GM23338 (cell line): Measurements from ENCODE around the gene NSD1. TPM values are rescaled to one million over a fixed set of nuclear protein-coding genes. Genes with fewer than 3 reads are reported as not detected.

Source experiments
- ATAC-seq: fragments of 200-7000 bp; cut with Tn5 transposase; 3 replicates; pipeline ENCODE4 v1.9.1; 2020
- DNase-seq: peaks from one replicate; pipeline ENCODE4 v3.0.0-alpha.2; 2015; ENCODE audit warnings: low spot score
- H2AFZ ChIP-seq: fragments of 200-600 bp; sonication (generic); 2 replicates; pipeline ENCODE4 v1.8.0; 2016; ENCODE audit warnings: antibody characterized with exemption, mild to moderate bottlenecking, moderate library complexity
- H3F3A ChIP-seq: fragments of 200-600 bp; sonication (generic); replicated peaks from 2 replicates; pipeline ENCODE4 v1.8.0; 2017; ENCODE audit warnings: antibody characterized with exemption, mixed run types, low read depth
- H3K27ac ChIP-seq: fragments of 200-600 bp; sonication (generic); 2 replicates; pipeline ENCODE4 v1.6.1; 2016; ENCODE audit warnings: low read depth
- H3K27me3 ChIP-seq: fragments of 200-600 bp; sonication (generic); 2 replicates; pipeline ENCODE4 v1.8.0; 2016; ENCODE audit warnings: mild to moderate bottlenecking, mixed run types, moderate library complexity; ENCODE audit not compliant: insufficient read depth
- H3K36me3 ChIP-seq: fragments of 200-600 bp; sonication (generic); 2 replicates; pipeline ENCODE4 v1.8.0; 2016; ENCODE audit warnings: mild to moderate bottlenecking; ENCODE audit not compliant: insufficient read depth
- H3K4me1 ChIP-seq: fragments of 200-600 bp; sonication (generic); 2 replicates; pipeline ENCODE4 v1.8.0; 2016; ENCODE audit warnings: mild to moderate bottlenecking, moderate library complexity; ENCODE audit not compliant: insufficient read depth
- H3K4me2 ChIP-seq: fragments of 200-600 bp; sonication (generic); 2 replicates; pipeline ENCODE4 v1.7.1; 2017; ENCODE audit warnings: mixed run types
- H3K4me3 ChIP-seq: fragments of 200-600 bp; sonication (generic); 2 replicates; pipeline ENCODE4 v1.6.1; 2016; ENCODE audit warnings: mixed run types
- H3K79me2 ChIP-seq: fragments of 200-600 bp; sonication (generic); replicated peaks from 2 replicates; pipeline ENCODE4 v1.8.0; 2017; ENCODE audit warnings: mild to moderate bottlenecking; ENCODE audit not compliant: insufficient read depth
- H3K9me2 ChIP-seq: fragments of 200-600 bp; sonication (generic); 2 replicates; pipeline ENCODE4 v1.8.0; 2017; ENCODE audit not compliant: insufficient read depth
- H4K20me1 ChIP-seq: fragments of 200-600 bp; sonication (generic); replicated peaks from 2 replicates; pipeline ENCODE4 v1.8.0; 2017; ENCODE audit warnings: mild to moderate bottlenecking; ENCODE audit not compliant: insufficient read depth
- H3K27ac Mint-ChIP-seq: 2 replicates; pipeline ENCODE4 v1.8.0; 2020; ENCODE audit warnings: inconsistent platforms, mild to moderate bottlenecking, moderate library complexity, mixed read lengths
- H3K27me3 Mint-ChIP-seq: 3 replicates; pipeline ENCODE4 v1.8.0; 2022; ENCODE audit warnings: low read depth, mild to moderate bottlenecking, moderate library complexity, mixed read lengths, inconsistent platforms; ENCODE audit not compliant: insufficient read depth, poor library complexity
- H3K36me3 Mint-ChIP-seq: 3 replicates; pipeline ENCODE4 v1.8.0; 2021; ENCODE audit warnings: low read depth, mild to moderate bottlenecking, inconsistent platforms, moderate library complexity, mixed read lengths
- H3K4me1 Mint-ChIP-seq: 3 replicates; pipeline ENCODE4 v1.8.0; 2020; ENCODE audit warnings: mild to moderate bottlenecking, inconsistent platforms, mixed read lengths
- H3K4me3 Mint-ChIP-seq: 3 replicates; pipeline ENCODE4 v1.8.0; 2021; ENCODE audit warnings: moderate library complexity, mild to moderate bottlenecking, inconsistent platforms, mixed read lengths
- H3K9me3 Mint-ChIP-seq: 3 replicates; pipeline ENCODE4 v1.8.0; 2020; ENCODE audit warnings: moderate library complexity, mild to moderate bottlenecking, inconsistent platforms, mixed read lengths
- CREB1 ChIP-seq: fragments of 250-450 bp; sonication (Bioruptor Pico); IDR thresholded peaks from 2 replicates; pipeline ENCODE4 v1.5.0; 2020; ENCODE audit warnings: low read depth, mild to moderate bottlenecking, moderate library complexity
- EZH2 ChIP-seq: fragments of 200-600 bp; sonication (generic); IDR thresholded peaks from one replicate; pipeline ENCODE4 v1.8.0; 2017; ENCODE audit warnings: antibody characterized with exemption, mild to moderate bottlenecking, low read depth; ENCODE audit not compliant: unreplicated experiment
- EZH2phosphoT487 ChIP-seq: fragments of 200-600 bp; sonication (generic); IDR thresholded peaks from one replicate; pipeline ENCODE4 v1.8.1; 2018; ENCODE audit warnings: antibody characterized with exemption; ENCODE audit not compliant: unreplicated experiment
- JUNB ChIP-seq: IDR thresholded peaks from one replicate; pipeline ENCODE4 v1.6.1; 2016; ENCODE audit warnings: antibody characterized with exemption; ENCODE audit not compliant: unreplicated experiment
- POLR2AphosphoS5 ChIP-seq: IDR thresholded peaks from 2 replicates; pipeline ENCODE4 v1.6.1; 2016; ENCODE audit warnings: antibody characterized with exemption, low read depth
- STAT1 ChIP-seq: IDR thresholded peaks from one replicate; pipeline ENCODE4 v1.6.1; 2016; ENCODE audit warnings: antibody characterized with exemption; ENCODE audit not compliant: unreplicated experiment
- ZNF331 ChIP-seq: fragments of 250-450 bp; sonication (Bioruptor Pico); IDR thresholded peaks from 2 replicates; pipeline ENCODE4 v1.5.0; 2020; ENCODE audit warnings: low read depth, mild to moderate bottlenecking, moderate library complexity
- polyA plus RNA-seq: library from polyadenylated mRNA; unstranded; fragments of >200 nt; fragmentation: Nextera tagmentation; extraction: Ambion mirVana; gene quantifications from 2 replicates; pipeline ENCODE4 v1.2.1, GENCODE V29; 2016
- total RNA-seq: library from RNA; depleted of rRNA; stranded (reverse); fragments of >200 nt; shearing (Covaris generic); gene quantifications from 2 replicates; pipeline ENCODE4 v1.2.3, GENCODE V29; 2014
- TF ChIP-seq, protein P1 (sequence below), 2 experiments: fragments of 200-600 bp in 1 of 2; sonication (generic) in 1 of 2; conservative IDR thresholded peaks; 2 replicates each; pipeline versions ENCODE4 v1.5.1 to v1.6.1; 2016 to 2017; ENCODE audit warnings: antibody characterized with exemption in 2 of 2, low read depth in 2 of 2, mild to moderate bottlenecking in 2 of 2, moderate library complexity in 1 of 2
- TF ChIP-seq, protein P2 (sequence below): IDR thresholded peaks from one replicate; pipeline ENCODE4 v1.6.1; 2018; ENCODE audit warnings: antibody characterized with exemption; ENCODE audit not compliant: unreplicated experiment
- TF ChIP-seq, protein P3 (sequence below): IDR thresholded peaks from 2 replicates; pipeline ENCODE4 v1.6.1; 2016; ENCODE audit warnings: antibody characterized with exemption

Gene NSD1
- total and polyA plus RNA-seq, 2 experiments from 2014 or later: 96.4 to 106 TPM

DNA sequence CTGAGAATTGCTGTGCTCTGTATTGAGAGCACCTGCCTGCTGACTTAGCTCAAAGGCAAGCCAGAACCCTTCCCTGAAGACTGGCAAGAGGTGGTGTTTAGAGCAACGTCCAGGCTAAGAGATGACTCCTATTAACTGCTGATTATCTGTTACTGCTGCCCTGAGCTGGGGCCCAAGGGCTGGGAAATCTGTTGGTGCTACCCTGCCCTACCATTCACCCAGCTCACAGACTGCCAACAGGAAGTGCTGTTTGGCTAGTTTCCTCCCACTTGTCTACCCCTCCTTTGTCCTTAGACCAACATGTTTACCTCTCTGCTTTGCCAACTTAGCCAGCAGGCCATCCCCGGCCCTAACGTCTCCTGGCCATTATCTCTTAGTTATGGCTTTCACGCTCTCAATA lies 163.0 kb downstream of the NSD1 start:
- peak overlapping the region; percentile 57 for H3K27ac Mint-ChIP-seq
- ATAC-seq: no peak
- peaks cover 44% of the 10 kb centered on the region for H4K20me1 ChIP-seq
- H3K27ac ChIP-seq: peak overlapping the region; percentile 53
- no peak overlapping the region for H2AFZ ChIP-seq
- peaks cover 50% of the 10 kb centered on the region for H3K4me1 Mint-ChIP-seq
- no peak overlapping the region for H3K4me2 ChIP-seq
- H3F3A ChIP-seq: peaks cover 44% of the 10 kb centered on the region
- no peaks in the 10 kb centered on the region for H3K9me2 ChIP-seq
- H3K36me3 ChIP-seq: peaks cover 41% of the 10 kb centered on the region
- peaks cover 13% of the 10 kb centered on the region; the same call in 1 of the 2 replicates for H3K79me2 ChIP-seq
- no peak overlapping the region for H3K4me3 Mint-ChIP-seq
- H3K4me3 ChIP-seq: no peak overlapping the region
- peaks cover 31% of the 10 kb centered on the region for H3K4me1 ChIP-seq
- TF ChIP-seq STAT1 (no peak), JUNB (no peak)
- H3K27me3 Mint-ChIP-seq: peaks cover 33% of the 10 kb centered on the region
- no peak for DNase-seq
- no peaks in the 10 kb centered on the region for H3K27me3 ChIP-seq
- H3K9me3 Mint-ChIP-seq: no peaks in the 10 kb centered on the region; the same call in 2 of the 3 replicates
- H3K36me3 Mint-ChIP-seq: peaks cover 80% of the 10 kb centered on the region

DNA sequence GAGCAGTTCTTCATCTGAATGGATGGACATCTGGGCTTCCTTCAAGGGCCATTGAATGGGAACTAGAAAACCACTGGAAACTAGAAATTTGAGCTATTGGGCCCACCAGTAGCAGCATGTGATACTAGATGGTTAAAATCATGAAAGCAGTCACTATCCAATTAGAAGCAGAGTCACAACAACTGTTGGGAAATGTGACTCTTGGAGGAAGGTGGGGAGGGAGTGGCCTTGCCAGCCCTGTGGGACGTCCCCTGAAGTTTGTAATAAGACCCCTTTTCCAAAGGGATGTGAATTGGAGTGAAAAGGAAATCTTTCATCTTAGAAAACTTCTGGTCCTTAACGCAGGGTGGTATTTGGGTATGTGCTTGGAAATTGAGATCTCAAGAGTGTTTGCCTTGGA lies 164.3 kb downstream of the NSD1 start:
- Mint-ChIP-seq H3K36me3 (peaks cover 71% of the 10 kb centered on the region), H3K9me3 (no peaks in the 10 kb centered on the region; the same call in 2 of the 3 replicates), H3K4me1 (peaks cover 57% of the 10 kb centered on the region), H3K4me3 (no peak overlapping the region), H3K27ac (peak overlapping the region; percentile 48; the same call in 1 of the 2 replicates), H3K27me3 (peaks cover 39% of the 10 kb centered on the region)
- Histone ChIP-seq H3K36me3 (peaks cover 28% of the 10 kb centered on the region), H3F3A (peaks cover 46% of the 10 kb centered on the region), H3K4me3 (no peak overlapping the region), H3K4me1 (peaks cover 31% of the 10 kb centered on the region), H3K79me2 (peaks cover 4% of the 10 kb centered on the region; the same call in 1 of the 2 replicates), H3K27ac (peak overlapping the region; percentile 93; the same call in 1 of the 2 replicates), H3K4me2 (no peak overlapping the region), H3K27me3 (no peaks in the 10 kb centered on the region), H2AFZ (no peak overlapping the region), H4K20me1 (peaks cover 39% of the 10 kb centered on the region), H3K9me2 (no peaks in the 10 kb centered on the region)
- peak; percentile 53 for DNase-seq
- ATAC-seq: no peak
- no peak for TF ChIP-seq ZNF331
- TF ChIP-seq, protein P1, sequence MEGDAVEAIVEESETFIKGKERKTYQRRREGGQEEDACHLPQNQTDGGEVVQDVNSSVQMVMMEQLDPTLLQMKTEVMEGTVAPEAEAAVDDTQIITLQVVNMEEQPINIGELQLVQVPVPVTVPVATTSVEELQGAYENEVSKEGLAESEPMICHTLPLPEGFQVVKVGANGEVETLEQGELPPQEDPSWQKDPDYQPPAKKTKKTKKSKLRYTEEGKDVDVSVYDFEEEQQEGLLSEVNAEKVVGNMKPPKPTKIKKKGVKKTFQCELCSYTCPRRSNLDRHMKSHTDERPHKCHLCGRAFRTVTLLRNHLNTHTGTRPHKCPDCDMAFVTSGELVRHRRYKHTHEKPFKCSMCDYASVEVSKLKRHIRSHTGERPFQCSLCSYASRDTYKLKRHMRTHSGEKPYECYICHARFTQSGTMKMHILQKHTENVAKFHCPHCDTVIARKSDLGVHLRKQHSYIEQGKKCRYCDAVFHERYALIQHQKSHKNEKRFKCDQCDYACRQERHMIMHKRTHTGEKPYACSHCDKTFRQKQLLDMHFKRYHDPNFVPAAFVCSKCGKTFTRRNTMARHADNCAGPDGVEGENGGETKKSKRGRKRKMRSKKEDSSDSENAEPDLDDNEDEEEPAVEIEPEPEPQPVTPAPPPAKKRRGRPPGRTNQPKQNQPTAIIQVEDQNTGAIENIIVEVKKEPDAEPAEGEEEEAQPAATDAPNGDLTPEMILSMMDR (conservative IDR thresholded peaks at IDR 0.05; ENCODE audit: low read depth in 2 of 2): no peak
- TF ChIP-seq, protein P2, sequence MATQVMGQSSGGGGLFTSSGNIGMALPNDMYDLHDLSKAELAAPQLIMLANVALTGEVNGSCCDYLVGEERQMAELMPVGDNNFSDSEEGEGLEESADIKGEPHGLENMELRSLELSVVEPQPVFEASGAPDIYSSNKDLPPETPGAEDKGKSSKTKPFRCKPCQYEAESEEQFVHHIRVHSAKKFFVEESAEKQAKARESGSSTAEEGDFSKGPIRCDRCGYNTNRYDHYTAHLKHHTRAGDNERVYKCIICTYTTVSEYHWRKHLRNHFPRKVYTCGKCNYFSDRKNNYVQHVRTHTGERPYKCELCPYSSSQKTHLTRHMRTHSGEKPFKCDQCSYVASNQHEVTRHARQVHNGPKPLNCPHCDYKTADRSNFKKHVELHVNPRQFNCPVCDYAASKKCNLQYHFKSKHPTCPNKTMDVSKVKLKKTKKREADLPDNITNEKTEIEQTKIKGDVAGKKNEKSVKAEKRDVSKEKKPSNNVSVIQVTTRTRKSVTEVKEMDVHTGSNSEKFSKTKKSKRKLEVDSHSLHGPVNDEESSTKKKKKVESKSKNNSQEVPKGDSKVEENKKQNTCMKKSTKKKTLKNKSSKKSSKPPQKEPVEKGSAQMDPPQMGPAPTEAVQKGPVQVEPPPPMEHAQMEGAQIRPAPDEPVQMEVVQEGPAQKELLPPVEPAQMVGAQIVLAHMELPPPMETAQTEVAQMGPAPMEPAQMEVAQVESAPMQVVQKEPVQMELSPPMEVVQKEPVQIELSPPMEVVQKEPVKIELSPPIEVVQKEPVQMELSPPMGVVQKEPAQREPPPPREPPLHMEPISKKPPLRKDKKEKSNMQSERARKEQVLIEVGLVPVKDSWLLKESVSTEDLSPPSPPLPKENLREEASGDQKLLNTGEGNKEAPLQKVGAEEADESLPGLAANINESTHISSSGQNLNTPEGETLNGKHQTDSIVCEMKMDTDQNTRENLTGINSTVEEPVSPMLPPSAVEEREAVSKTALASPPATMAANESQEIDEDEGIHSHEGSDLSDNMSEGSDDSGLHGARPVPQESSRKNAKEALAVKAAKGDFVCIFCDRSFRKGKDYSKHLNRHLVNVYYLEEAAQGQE: no peak
- TF ChIP-seq, protein P3, sequence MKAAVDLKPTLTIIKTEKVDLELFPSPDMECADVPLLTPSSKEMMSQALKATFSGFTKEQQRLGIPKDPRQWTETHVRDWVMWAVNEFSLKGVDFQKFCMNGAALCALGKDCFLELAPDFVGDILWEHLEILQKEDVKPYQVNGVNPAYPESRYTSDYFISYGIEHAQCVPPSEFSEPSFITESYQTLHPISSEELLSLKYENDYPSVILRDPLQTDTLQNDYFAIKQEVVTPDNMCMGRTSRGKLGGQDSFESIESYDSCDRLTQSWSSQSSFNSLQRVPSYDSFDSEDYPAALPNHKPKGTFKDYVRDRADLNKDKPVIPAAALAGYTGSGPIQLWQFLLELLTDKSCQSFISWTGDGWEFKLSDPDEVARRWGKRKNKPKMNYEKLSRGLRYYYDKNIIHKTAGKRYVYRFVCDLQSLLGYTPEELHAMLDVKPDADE: no peak
- TF ChIP-seq EZH2: no peak
- no peak for TF ChIP-seq POLR2AphosphoS5
- no peak for TF ChIP-seq EZH2phosphoT487
- no peak for TF ChIP-seq CREB1
- no peak for TF ChIP-seq STAT1
